ENCODE data around the gene ADAMTS3. TPM values are rescaled to one million over a fixed set of nuclear protein-coding genes. Genes with fewer than 3 reads are reported as not detected.
A peak's percentile ranks its signal among the peaks of the same experiment; 100 is the strongest.

The ADAMTS3 gene
- total RNA-seq, 1 experiment from 2014 or later = 4.4 TPM

- TF ChIP-seq CTCF (IDR thresholded peaks at IDR 0.05) = no peak
- no peak for TF ChIP-seq ZBTB21 (CRISPR knock-in tag; IDR thresholded peaks at IDR 0.05; ENCODE audit: borderline replicate concordance)
- TF ChIP-seq PREB (CRISPR knock-in tag; IDR thresholded peaks at IDR 0.05; ENCODE audit: borderline replicate concordance) = no peak
- no peak for TF ChIP-seq KAT7 (CRISPR knock-in tag; IDR thresholded peaks at IDR 0.05; ENCODE audit: borderline replicate concordance)
Observed at GRCh38 chr4:72531768-72532290, 37.2 kb downstream of the ADAMTS3 start (continued).

GRCh38 chr4:72531322-72531721, 37.7 kb downstream of the ADAMTS3 start:
- Mint-ChIP-seq H3K9me3 (no peaks in the 10 kb centered on the region), H3K27ac (no peak overlapping the region), H3K36me3 (no peaks in the 10 kb centered on the region), H3K4me1 (no peaks in the 10 kb centered on the region), H3K27me3 (ENCODE audit: low read depth) (no peaks in the 10 kb centered on the region), H3K4me3 (no peak overlapping the region)
- ATAC-seq (peak; percentile 34; the same call in 1 of the 2 replicates), DNase-seq (ENCODE audit: low spot score) (no peak)
- ChIA-PET POLR2A (no interaction called here), CTCF (no interaction called here)
- no peak for TF ChIP-seq STAT6 (CRISPR knock-in tag; conservative IDR thresholded peaks at IDR 0.05; ENCODE audit: low read depth)
- TF ChIP-seq IRF1 (CRISPR knock-in tag; IDR thresholded peaks at IDR 0.05) = no peak
- no peak for TF ChIP-seq ATF6 (CRISPR knock-in tag; IDR thresholded peaks at IDR 0.05)
- no peak for TF ChIP-seq ZNF423 (CRISPR knock-in tag; IDR thresholded peaks at IDR 0.05)
- TF ChIP-seq GABPB1 (CRISPR knock-in tag; IDR thresholded peaks at IDR 0.05) = no peak
- no peak for TF ChIP-seq FOXP4 (CRISPR knock-in tag; IDR thresholded peaks at IDR 0.05)
- TF ChIP-seq ATF2 (CRISPR knock-in tag; IDR thresholded peaks at IDR 0.05; ENCODE audit: borderline replicate concordance, low read depth) = no peak
- TF ChIP-seq EMX1 (CRISPR knock-in tag; IDR thresholded peaks at IDR 0.05) = no peak
- TF ChIP-seq ZNF281 (CRISPR knock-in tag; IDR thresholded peaks at IDR 0.05) = no peak
- no peak for TF ChIP-seq ZMAT4 (CRISPR knock-in tag; IDR thresholded peaks at IDR 0.05)
- TF ChIP-seq SP1 (CRISPR knock-in tag; conservative IDR thresholded peaks at IDR 0.05) = no peak
- no peak for TF ChIP-seq ZSCAN18 (CRISPR knock-in tag; IDR thresholded peaks at IDR 0.05)
- TF ChIP-seq E2F1 (CRISPR knock-in tag; IDR thresholded peaks at IDR 0.05) = no peak
